ENCODE measurements around the gene NPY.
"Not testable (repeated sequence)": the region's sequence is repeated elsewhere in the genome, so short reads cannot be mapped to it uniquely, and the experiment has no call there.

NPY gene

DNA sequence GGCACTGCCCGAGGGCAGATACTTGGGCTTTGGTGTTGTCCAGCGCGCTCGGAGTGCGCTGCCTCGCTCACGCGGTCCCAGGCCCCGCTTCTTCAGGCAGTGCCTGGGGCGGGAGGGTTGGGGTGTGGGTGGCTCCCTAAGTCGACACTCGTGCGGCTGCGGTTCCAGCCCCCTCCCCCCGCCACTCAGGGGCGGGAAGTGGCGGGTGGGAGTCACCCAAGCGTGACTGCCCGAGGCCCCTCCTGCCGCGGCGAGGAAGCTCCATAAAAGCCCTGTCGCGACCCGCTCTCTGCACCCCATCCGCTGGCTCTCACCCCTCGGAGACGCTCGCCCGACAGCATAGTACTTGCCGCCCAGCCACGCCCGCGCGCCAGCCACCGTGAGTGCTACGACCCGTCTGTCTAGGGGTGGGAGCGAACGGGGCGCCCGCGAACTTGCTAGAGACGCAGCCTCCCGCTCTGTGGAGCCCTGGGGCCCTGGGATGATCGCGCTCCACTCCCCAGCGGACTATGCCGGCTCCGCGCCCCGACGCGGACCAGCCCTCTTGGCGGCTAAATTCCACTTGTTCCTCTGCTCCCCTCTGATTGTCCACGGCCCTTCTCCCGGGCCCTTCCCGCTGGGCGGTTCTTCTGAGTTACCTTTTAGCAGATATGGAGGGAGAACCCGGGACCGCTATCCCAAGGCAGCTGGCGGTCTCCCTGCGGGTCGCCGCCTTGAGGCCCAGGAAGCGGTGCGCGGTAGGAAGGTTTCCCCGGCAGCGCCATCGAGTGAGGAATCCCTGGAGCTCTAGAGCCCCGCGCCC is at the start of gene NPY:
TSS of gene NPY (plus strand) at position 294 of the 802 bp plus-strand sequence. CDS start 1,051 bp downstream, outside the sequence.
- H3K4me3 ChIP-seq (ENCODE audit: low read depth, low read length): peak within 1 kb of the TSS; percentile 40

DNA sequence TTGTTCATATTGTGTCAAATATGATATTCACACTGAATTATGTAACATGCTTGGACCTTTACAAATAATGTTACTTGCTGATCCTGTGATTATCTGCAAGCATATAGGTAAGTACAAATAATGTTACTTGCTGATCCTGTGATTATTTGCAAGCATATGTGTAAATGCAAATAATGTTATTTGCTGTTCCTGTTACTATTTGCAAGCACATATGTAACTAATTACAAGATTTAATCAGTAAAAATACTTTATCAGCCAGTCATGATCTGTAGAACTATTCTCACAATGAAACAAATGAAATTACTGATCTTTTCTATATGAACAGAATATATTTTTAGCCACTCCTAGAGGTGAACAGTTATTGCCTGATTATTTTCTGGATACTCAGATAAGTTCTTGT is 44.7 kb upstream of the NPY start:
- no peak overlapping the region for H3K4me3 ChIP-seq (ENCODE audit: low read depth, low read length)

DNA sequence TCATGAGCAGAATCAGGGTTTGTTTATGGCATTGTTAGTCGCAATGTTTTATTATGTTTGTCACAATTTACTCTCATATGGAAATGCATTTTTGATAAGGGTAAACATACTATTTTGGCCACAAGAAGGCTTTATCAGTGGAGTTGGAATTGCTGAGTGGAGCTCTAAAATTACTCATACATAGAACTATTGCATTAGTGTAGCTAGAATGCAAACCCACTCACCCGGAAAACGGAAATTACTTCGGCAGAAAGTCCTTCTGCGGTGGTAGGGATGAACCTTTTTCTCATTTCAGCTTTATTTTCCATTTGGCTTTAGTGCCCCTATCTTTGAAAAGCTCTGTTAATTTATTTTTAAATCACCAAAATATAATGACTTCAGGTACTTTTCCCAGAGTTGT is 42.8 kb upstream of the NPY start:
- no peak overlapping the region for H3K4me3 ChIP-seq (ENCODE audit: low read depth, low read length)

DNA sequence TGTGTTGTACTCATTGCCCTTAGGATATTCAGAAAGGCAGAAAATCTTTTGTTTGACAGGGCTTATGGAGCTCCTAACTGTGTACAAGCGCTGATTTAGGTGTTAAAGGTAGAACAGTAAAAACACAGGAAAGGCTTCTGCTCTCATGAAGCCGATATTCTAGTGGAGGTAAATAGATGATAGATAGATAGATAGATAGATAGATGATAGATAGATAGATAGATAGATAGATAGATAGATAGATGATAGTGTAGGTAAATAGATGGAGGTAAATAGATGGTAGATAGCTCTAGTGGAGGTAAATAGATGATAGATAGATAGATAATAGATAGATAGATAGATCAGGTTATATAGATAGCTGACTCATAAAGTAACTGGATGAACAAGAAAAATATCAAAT is 39.4 kb upstream of the NPY start:
- no peak overlapping the region for H3K4me3 ChIP-seq (ENCODE audit: low read depth, low read length)

DNA sequence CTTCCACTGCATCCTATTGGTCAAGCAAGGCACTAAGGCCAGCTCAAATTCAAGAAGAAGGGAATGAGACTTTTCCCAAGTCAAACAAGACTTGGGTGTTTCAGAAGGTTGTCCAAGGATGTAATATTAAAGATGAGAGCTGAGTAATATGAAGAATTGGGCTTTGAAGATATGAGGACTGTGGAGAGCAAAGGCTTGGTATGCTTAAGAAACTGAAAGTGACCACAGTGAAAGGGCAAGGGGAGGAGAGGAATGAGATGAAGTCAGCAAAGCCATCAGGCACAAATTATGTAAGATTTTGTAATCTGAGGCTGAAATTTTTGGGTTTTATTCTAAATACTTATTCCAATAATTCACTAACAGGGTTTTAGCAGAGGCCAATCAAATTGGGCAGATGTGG is 38.6 kb upstream of the NPY start:
- H3K4me3 ChIP-seq (ENCODE audit: low read depth, low read length): no peak overlapping the region

DNA sequence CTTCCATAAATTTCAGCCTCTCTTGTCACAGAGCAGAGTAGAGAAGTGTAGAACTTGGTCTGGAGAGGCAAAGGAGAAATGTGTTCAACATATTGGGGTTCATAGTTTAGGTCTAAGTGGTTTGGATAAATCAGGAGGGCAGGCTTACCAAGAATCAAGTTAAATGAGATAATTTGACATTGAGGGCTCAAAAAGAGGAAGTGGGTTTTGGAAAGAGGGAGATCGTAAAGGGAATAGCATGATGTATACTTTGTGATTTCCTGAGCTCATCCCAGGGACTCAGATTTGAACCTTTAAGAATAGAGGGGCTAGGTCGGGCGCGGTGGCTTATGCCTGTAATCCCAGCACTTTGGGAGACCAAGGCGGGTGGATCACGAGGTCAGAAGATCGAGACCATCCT is 34.7 kb upstream of the NPY start:
- H3K4me3 ChIP-seq (ENCODE audit: low read depth, low read length): no peak overlapping the region

DNA sequence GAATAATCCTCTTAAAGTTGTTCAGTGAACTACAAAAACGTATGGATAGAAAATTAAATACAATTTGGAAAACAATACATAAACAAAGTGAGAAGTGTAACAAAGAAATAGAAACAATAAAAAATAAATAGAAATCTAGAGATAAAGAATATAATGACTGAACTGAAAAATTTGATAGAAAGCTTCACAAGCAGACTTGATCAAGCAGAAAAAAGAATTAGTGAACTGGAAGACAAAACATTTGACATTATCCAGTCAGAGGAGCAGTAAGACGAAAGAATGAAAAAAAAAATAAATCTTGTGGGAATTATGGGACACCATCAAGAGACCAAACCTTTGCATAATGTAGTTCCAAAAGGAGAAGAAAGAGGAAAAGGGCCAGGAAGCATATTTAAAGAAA is 32.4 kb upstream of the NPY start:
- no peak overlapping the region for H3K4me3 ChIP-seq (ENCODE audit: low read depth, low read length)

DNA sequence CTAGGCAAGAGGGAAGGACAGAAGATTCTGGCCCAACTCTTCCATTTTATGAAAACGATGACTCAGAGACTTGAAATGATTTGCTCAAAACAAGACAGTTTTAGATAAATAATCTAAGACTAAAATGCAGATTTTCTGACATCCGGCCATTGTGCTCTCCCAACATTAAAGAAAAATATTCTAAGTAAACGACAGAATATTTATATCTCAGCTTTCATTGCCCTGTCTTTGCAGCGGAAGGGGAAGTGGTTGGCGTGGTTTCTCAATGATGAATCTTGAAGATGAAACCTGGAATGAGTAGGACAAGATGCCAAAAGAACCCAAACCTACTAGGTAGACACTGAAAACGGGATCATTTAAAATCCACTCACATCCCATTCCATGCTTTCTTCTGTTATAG is 28.9 kb upstream of the NPY start:
- no peak overlapping the region for H3K4me3 ChIP-seq (ENCODE audit: low read depth, low read length)

DNA sequence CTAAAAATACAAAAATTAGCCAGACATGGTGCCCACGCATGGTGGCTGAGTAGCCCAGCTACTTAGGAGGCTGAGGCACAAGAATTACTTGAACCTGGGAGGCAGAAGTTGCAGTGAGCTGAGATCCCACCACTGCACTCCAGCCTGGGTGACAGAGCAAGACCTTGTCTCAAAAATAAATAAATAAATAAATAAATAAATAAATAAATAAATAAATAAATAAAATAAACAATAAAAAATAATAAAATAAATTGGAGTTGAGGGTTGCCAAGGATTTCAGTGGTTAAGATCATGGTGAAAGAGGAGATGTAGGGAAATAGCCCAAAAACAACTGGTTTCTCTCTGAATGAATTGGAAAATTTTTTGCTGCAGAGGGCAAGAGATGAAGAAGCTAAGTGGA is 25.7 kb upstream of the NPY start:
- not testable (repeated sequence) for H3K4me3 ChIP-seq (ENCODE audit: low read depth, low read length)

DNA sequence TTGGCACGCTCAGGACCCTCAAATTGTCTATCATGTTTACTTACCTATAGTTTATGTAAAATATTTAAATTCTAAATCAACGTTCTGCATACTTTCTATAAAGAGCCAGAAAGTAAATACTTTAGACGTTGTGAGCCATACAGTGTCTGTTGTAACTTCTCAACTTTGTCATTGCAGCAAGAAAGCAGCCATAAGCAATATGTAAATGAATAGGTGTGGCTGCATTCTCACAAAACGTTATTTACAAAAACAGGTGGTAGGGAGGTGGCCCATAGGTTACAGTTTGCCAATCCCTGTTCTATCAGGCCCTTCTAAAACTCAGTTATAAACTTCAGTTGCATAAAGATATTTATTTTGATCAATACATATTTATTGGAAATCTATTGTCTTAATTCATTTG is 12.1 kb upstream of the NPY start:
- no peak overlapping the region for H3K4me3 ChIP-seq (ENCODE audit: low read depth, low read length)

DNA sequence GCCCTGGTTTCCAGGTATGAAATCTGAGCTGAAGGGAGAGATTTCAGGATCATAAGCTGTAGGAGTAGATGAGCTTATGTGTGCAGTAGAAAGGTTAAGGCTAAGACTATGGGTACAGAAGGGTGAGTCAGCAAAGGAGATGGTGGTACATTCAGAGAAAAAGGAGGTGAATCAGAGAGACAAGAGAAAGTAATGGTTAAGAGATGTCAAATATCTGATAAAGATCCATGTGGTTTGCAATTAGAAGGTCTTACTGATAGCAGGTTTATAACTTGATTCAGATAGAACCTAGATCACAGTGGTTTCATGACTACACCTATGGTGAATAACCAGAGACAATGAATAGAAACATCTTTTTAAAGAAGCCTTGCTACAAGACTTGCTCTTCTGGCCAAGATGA is 4.5 kb upstream of the NPY start:
- no peak overlapping the region for H3K4me3 ChIP-seq (ENCODE audit: low read depth, low read length)

DNA sequence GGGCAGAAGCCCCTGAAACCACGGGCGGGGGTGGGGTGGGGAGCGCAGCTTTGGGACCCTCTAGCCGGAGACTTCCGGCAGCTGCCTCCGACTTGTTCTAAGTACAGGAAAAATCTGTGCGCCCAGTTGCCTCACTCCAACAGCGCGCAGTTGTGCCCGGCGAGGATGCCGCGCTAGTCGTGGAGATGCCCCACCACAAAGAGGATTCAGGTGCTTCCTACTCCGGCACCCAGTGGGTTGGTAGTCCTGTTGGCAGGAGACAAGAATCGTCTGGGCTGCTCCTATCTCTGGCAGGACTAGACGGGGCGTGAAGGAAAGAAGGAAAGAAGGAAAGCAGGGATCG is 465 bp upstream of the NPY start:
- peak overlapping the region; percentile 20 for H3K4me3 ChIP-seq (ENCODE audit: low read depth, low read length)

DNA sequence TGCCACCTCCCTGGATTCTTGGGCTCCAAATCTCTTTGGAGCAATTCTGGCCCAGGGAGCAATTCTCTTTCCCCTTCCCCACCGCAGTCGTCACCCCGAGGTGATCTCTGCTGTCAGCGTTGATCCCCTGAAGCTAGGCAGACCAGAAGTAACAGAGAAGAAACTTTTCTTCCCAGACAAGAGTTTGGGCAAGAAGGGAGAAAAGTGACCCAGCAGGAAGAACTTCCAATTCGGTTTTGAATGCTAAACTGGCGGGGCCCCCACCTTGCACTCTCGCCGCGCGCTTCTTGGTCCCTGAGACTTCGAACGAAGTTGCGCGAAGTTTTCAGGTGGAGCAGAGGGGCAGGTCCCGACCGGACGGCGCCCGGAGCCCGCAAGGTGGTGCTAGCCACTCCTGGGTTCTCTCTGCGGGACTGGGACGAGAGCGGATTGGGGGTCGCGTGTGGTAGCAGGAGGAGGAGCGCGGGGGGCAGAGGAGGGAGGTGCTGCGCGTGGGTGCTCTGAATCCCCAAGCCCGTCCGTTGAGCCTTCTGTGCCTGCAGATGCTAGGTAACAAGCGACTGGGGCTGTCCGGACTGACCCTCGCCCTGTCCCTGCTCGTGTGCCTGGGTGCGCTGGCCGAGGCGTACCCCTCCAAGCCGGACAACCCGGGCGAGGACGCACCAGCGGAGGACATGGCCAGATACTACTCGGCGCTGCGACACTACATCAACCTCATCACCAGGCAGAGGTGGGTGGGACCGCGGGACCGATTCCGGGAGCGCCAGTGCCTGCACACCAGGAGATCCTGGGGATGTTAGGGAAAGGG is 913 bp downstream of the NPY start:
- H3K4me3 ChIP-seq (ENCODE audit: low read depth, low read length): peak overlapping the region; percentile 40

DNA sequence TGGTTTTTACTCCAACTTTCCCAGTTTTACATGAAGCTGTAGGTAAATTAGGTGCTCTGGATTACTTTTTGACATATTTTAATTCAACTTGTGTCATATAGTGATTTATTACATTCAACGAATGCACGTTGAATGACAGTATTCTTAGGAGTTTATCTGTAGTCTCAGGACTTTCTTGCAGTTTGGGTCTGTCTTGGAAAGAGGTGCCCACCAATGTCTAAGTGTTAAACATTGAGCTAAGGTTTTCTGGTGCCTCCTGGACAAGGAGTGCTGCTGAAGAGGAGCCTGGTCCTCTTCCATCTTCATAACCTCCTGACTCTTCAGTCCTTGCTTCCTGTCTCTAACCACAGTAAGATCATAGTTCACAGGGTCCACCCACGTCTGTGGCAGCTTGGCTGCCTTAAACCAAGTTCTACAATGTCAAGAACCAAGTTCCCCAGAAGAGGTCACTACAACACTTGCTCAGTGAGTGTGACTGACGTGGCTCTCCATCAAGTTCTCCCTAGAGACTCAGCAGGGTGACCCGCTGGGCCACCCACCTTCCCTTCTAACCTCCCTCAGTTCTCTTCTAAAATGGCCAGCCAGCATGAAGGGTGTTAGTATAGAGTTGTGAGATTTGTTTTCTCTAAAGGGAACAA is 6.1 kb downstream of the NPY start:
- no peak overlapping the region for H3K4me3 ChIP-seq (ENCODE audit: low read depth, low read length)

DNA sequence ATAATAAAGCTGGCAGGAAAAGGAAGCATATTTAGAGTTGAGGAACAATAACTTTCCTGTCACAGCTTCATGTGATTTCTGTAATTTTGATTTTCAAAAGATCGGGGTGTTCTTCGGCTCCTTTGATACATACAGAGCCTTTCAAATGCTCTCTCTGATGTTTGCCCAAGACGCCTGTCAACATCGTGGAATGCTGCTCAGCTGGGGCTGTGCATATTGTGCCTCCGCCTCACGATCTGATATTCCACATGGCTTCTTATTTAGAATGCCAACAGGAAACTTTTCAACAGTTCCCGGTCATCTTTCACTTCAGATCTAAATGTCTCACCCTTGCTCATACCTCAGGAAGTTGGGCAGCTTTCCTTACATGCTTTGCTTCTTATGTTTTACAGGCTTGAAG is 7.3 kb downstream of the NPY start:
- H3K4me3 ChIP-seq (ENCODE audit: low read depth, low read length): no peak overlapping the region

DNA sequence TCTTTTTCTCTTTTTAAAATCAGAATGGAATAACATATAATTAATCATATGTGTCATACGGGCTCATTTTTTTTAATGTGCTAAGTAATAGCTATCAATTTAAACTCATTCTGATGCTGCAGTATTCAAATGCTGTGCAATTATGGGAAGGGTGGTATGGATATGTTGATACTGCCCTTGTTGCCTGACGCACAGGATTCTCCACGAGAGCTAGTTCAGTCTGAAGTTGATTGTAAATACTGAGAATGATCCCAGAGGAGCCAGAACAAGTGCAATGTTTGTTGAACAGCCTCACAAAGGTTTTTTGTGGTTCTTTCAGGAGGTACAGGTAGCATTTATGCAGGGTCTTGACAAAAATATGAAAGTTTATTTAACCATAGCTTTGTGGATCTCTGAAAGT is 13.4 kb downstream of the NPY start:
- no peak overlapping the region for H3K4me3 ChIP-seq (ENCODE audit: low read depth, low read length)

DNA sequence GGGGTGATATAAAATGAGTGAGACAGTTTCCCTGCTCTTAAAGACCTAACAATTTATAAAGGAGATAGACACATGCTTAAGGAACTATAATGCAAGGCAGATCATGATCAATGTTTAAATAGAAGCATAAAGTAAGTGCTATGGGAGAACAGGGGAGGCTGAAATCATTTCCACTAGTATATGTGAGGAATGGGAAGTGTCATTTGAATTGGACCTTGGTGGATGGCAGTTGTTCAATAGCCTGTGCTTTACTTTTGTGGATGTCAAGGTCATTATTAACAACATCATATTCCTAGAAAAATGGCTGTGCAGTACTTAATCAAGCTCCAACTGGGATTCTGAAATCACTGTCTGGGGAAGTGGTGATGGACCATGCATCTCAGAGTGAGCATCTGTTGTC is 14.7 kb downstream of the NPY start:
- no peak overlapping the region for H3K4me3 ChIP-seq (ENCODE audit: low read depth, low read length)

DNA sequence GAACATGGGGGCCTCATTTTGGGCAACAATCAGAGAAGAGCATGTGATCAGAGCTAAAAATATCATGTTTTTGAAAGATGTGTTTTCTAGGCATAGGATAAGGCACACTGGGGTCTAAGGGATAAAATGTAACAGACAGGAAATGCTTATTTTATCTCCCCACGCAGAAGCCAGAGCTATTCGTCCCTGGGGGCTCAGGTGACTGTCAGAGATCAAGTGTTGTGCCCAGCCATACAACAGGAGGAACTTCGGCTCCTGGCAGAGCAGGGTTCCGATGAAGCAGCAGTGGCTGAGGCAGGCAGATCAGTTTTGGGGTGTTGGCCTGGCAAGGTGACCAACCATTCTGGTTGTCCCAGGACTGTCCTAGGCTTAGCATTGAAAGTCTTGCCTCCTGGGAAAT is 15.2 kb downstream of the NPY start:
- H3K4me3 ChIP-seq (ENCODE audit: low read depth, low read length): no peak overlapping the region

DNA sequence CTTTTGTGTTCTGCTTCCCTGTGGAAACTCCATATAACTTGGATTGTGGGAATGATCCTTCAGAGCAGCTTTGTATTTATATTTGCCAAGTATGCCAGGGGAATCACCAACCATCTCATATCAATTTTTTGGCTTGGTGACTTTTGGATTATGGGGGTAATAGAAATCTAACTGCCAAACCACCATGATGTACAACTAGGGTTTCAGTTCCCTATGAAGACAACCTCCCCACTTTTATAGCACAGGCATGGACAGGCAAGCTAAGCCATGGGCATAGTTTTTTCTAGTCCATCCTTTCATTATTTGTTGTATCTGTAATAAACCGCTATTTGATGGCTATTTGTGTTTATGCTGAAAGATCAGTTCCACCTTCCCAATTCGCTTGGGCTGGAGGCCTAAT is 17.7 kb downstream of the NPY start:
- no peak overlapping the region for H3K4me3 ChIP-seq (ENCODE audit: low read depth, low read length)

DNA sequence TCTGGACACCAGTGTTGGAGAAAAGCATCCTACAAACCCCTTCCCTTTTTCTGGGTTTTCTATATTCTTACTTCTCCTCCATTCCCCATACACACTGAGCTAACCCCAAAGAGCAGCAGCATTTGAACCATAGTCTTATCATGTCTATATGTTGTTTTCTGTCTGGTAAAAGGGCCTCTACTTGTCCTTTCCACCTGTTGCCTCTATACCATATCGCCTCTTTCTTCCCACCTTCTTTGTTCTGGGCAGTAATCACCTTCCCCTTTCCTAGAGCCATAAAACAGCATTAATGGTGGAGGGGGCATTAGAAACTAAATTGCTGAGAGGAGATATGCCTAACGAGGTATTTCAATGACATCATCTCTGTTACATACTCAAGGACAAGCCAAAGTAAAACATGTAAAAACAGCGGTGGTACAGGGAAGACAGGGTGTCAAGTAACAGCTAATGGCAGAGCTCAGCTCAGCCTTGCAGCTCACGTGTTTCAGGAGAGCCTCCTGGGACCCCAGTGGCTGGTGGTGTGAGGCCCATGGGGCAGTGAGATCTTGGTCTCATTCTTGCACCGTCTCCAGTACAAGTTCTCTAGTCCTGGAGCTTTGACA is 20.6 kb downstream of the NPY start:
- H3K4me3 ChIP-seq (ENCODE audit: low read depth, low read length): no peak overlapping the region

DNA sequence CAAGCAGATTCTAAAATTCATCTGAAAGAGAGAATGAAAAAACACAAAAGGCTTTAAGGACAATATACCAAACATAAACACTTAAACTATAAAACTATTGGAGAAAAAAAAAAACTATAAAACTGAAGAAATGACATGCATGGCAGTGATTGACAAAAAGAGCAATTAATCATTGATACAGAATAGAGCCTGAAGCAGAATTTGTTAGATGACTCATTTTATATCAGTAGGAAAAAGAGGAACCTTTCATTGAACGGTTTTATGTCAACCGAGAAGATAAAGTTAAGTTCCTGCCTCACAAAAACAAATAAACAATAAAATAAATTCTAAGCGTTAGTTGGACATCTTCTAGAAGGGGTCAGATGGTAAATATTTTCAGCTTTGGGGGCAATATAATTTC is 23.3 kb downstream of the NPY start:
- no peak overlapping the region for H3K4me3 ChIP-seq (ENCODE audit: low read depth, low read length)

DNA sequence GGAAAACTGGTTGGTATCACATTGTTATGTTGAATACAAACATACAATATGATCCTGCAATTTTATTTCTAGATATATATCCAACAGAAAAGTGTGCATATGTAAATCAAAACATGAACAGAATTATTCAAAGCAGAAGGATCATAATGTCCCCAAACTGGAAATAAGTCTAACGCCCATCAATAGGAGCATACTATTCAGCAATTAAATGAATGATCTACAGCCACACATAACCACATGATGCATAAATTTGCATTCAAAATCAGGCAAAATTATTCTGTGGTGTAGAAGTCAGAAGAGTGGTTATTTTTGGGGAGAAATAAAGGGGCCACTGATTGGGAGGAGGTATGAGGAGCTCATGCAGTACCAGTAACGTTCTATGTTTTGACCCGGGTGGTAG is 28.6 kb downstream of the NPY start:
- H3K4me3 ChIP-seq (ENCODE audit: low read depth, low read length): no peak overlapping the region

Data from iPS-11a (cell line).